Smooth muscle cell (in vitro differentiated cells): Measurements from ENCODE around the gene AFG3L2. TPM values are rescaled to one million over a fixed set of nuclear protein-coding genes. Genes with fewer than 3 reads are reported as not detected.
"Not testable (repeated sequence)": the region's sequence is repeated elsewhere in the genome, so short reads cannot be mapped to it uniquely, and the experiment has no call there.

Source experiments
- DNase-seq: peaks from one replicate; lab custom pipeline; 2025; ENCODE audit not compliant: unreplicated experiment; lab: John Stamatoyannopoulos, UW
- H2AFZ ChIP-seq: fragments of 200-600 bp; sonication (generic); 2 replicates; pipeline ENCODE4 v1.6.0; 2016; ENCODE audit warnings: antibody characterized with exemption, low read depth, mild to moderate bottlenecking
- H3F3A ChIP-seq: fragments of 200-600 bp; sonication (generic); 2 replicates; pipeline ENCODE4 v1.6.0; 2017; ENCODE audit warnings: antibody characterized with exemption, low read depth
- H3K27ac ChIP-seq: fragments of 200-600 bp; sonication (generic); 2 replicates; pipeline ENCODE4 v1.5.1; 2016; ENCODE audit warnings: low read depth, mild to moderate bottlenecking
- H3K27me3 ChIP-seq: fragments of 200-600 bp; sonication (generic); 2 replicates; pipeline ENCODE4 v1.6.1; 2016; ENCODE audit warnings: low read depth, mild to moderate bottlenecking
- H3K36me3 ChIP-seq: fragments of 200-600 bp; sonication (generic); 2 replicates; pipeline ENCODE4 v1.5.1; 2016; ENCODE audit warnings: low read depth
- H3K4me1 ChIP-seq: fragments of 200-600 bp; sonication (generic); 2 replicates; pipeline ENCODE4 v1.5.1; 2016; ENCODE audit warnings: low read depth
- H3K4me2 ChIP-seq: fragments of 200-600 bp; sonication (generic); 2 replicates; pipeline ENCODE4 v1.6.0; 2016; ENCODE audit warnings: mild to moderate bottlenecking
- H3K4me3 ChIP-seq: fragments of 200-600 bp; sonication (generic); 2 replicates; pipeline ENCODE4 v1.5.1; 2016; ENCODE audit warnings: mild to moderate bottlenecking
- H3K79me2 ChIP-seq: fragments of 200-600 bp; sonication (generic); 2 replicates; pipeline ENCODE4 v1.6.0; 2016; ENCODE audit warnings: low read depth, mild to moderate bottlenecking
- H3K9ac ChIP-seq: fragments of 200-600 bp; sonication (generic); 2 replicates; pipeline ENCODE4 v1.6.0; 2016; ENCODE audit warnings: low read depth
- H3K9me3 ChIP-seq: fragments of 200-600 bp; sonication (generic); replicated peaks from 2 replicates; pipeline ENCODE4 v1.5.1; 2016; ENCODE audit warnings: low read depth
- H4K20me1 ChIP-seq: fragments of 200-600 bp; sonication (generic); 2 replicates; pipeline ENCODE4 v1.6.0; 2016; ENCODE audit warnings: low read depth
- WGBS: methylation state at CpG from one replicate; pipeline ENCODE4 v1.1.7; 2016; ENCODE audit warnings: low lambda C conversion rate; 5-methylcytosine and 5-hydroxymethylcytosine counted together
- polyA plus RNA-seq: library from polyadenylated mRNA; unstranded; fragments of >200 nt; fragmentation: Nextera tagmentation; extraction: Ambion mirVana; gene quantifications from 2 replicates; pipeline ENCODE4 v1.2.1, GENCODE V29; 2016
- total RNA-seq: library from RNA; depleted of rRNA; stranded (reverse); fragments of >200 nt; gene quantifications from 2 replicates; pipeline ENCODE4 v1.2.3, GENCODE V29; 2014
- TF ChIP-seq, protein P1 (sequence below): fragments of 200-600 bp; sonication (generic); IDR thresholded peaks from 2 replicates; pipeline ENCODE4 v1.5.1; 2017; ENCODE audit warnings: borderline replicate concordance, mild to moderate bottlenecking, antibody characterized with exemption; ENCODE audit not compliant: insufficient read depth, poor library complexity, severe bottlenecking

AFG3L2 gene
- total and polyA plus RNA-seq, 2 experiments from 2014 or later = 21.6 to 24.3 TPM

DNA sequence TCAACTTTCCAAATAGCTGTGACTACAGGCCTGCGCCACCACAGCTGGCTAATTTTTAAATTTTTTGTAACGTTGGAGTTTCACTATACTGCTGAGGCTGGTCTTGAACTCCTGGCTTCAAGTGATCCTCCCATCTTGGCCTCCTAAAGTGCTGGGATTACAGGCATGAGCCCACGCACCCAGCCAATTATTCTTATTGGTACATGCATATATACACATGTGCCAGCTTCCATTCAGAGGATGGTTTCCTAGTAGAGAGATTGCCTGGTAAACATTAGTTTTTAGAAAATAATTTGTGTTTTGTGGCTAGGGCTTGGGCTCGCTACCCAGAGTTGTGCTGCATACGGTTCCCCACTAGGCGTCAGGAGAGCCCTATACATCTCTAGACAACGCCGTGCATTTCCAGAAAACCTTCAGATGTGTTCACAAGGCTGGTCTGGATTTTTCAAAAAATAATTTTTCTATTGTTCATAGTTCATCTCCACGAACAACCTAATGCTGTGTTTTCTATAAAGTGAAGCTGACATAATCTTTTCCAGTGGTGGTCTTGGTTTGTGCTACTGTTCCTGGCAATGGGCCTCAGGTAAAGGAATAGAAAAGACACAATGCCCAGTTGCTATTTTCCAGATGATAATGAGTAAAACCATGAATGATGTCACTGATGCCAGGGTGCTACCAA, 14.6 kb upstream of the AFG3L2 start:
- Histone ChIP-seq H2AFZ (no peak overlapping the region), H3K4me1 (no peaks in the 10 kb centered on the region), H3K27ac (no peak overlapping the region), H3K36me3 (no peaks in the 10 kb centered on the region), H3K4me3 (no peak overlapping the region), H3K9me3 (no peaks in the 10 kb centered on the region), H4K20me1 (no peaks in the 10 kb centered on the region), H3K4me2 (no peak overlapping the region), H3K79me2 (no peaks in the 10 kb centered on the region), H3F3A (no peaks in the 10 kb centered on the region), H3K27me3 (no peaks in the 10 kb centered on the region), H3K9ac (no peak overlapping the region)
- DNase-seq = no peak
- TF ChIP-seq, protein P1, sequence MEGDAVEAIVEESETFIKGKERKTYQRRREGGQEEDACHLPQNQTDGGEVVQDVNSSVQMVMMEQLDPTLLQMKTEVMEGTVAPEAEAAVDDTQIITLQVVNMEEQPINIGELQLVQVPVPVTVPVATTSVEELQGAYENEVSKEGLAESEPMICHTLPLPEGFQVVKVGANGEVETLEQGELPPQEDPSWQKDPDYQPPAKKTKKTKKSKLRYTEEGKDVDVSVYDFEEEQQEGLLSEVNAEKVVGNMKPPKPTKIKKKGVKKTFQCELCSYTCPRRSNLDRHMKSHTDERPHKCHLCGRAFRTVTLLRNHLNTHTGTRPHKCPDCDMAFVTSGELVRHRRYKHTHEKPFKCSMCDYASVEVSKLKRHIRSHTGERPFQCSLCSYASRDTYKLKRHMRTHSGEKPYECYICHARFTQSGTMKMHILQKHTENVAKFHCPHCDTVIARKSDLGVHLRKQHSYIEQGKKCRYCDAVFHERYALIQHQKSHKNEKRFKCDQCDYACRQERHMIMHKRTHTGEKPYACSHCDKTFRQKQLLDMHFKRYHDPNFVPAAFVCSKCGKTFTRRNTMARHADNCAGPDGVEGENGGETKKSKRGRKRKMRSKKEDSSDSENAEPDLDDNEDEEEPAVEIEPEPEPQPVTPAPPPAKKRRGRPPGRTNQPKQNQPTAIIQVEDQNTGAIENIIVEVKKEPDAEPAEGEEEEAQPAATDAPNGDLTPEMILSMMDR = peak; percentile 94
- WGBS = 16% methylated on average over 9 of the region's 9 CpGs

DNA sequence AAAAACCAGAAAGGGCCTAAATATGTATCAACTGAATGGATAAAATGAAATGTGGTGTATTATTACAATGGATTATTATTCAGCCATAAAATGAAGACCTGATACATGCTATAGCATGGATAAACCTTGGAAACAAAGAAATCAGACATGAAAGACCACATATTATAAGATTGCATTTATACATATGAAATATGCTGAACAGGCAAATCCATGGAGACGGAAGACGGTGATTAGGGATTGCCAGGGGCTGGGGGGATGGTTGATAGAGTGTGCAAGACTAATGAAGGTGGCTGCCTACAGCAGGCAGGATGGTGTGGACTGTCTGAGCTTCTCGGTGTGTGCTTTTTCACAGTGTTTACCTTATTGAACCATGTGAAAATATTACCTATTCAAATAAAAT, 11.4 kb upstream of the AFG3L2 start:
- Histone ChIP-seq H3K4me1 (no peaks in the 10 kb centered on the region), H3K9me3 (no peaks in the 10 kb centered on the region), H4K20me1 (no peaks in the 10 kb centered on the region), H3F3A (no peaks in the 10 kb centered on the region), H3K27me3 (no peaks in the 10 kb centered on the region), H3K36me3 (no peaks in the 10 kb centered on the region), H2AFZ (no peak overlapping the region), H3K9ac (no peak overlapping the region), H3K27ac (no peak overlapping the region), H3K4me3 (no peak overlapping the region), H3K4me2 (no peak overlapping the region), H3K79me2 (no peaks in the 10 kb centered on the region)
- WGBS = 94% methylated on average over 3 of the region's 3 CpGs
- DNase-seq = no peak
- TF ChIP-seq, protein P1 = no peak

DNA sequence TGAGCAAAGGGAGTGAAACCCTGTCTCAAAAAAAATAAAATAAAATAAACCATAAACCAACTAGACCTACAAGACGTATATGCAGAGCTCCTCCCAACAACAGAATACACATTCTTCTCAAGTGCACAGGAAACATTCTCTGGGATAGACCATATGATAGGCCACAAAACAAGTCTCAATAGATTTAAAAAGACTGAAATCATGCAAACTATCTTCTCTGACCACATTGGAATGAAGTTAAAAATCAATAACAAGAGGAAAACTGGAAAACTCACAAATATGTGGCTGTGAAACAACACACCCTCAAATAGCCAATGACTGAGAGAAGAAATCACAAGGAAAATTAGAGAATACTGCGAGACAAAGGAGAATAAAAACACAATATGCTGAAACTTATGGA, 7.2 kb upstream of the AFG3L2 start:
- WGBS = 91% methylated on average over 2 of the region's 2 CpGs
- H3K9ac ChIP-seq = no peak overlapping the region
- no peaks in the 10 kb centered on the region for H4K20me1 ChIP-seq
- H3K9me3 ChIP-seq = no peaks in the 10 kb centered on the region
- TF ChIP-seq, protein P1 = no peak
- no peak overlapping the region for H3K4me3 ChIP-seq
- no peak overlapping the region for H2AFZ ChIP-seq
- no peaks in the 10 kb centered on the region for H3F3A ChIP-seq
- no peak for DNase-seq
- no peaks in the 10 kb centered on the region for H3K36me3 ChIP-seq
- no peak overlapping the region for H3K27ac ChIP-seq
- H3K4me1 ChIP-seq = no peaks in the 10 kb centered on the region
- H3K4me2 ChIP-seq = no peak overlapping the region
- no peaks in the 10 kb centered on the region for H3K27me3 ChIP-seq
- H3K79me2 ChIP-seq = no peaks in the 10 kb centered on the region

DNA sequence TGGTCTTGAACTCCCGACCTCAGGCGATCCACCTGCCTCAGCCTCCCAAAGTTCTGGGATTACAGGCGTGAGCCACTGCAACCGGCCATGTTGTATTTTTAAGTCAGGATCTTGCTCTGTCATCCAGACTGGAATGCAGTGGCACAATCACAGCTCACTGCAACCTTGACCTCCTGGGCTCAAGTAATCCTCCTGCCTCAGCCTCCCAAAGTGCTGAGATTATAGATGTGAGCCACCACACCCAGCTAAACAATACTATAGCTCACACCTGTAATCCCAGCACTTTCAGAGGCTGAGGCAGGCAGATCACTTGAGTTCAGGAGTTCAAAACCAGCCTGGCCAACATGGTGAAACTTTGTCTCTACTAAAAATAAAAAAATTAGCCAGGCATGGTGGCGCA, 6.7 kb upstream of the AFG3L2 start:
- WGBS = 100% methylated on average over 5 of the region's 5 CpGs
- not testable (repeated sequence) for H4K20me1 ChIP-seq, H3K79me2 ChIP-seq, H3F3A ChIP-seq, H3K36me3 ChIP-seq, H3K4me2 ChIP-seq, H3K4me1 ChIP-seq, H3K4me3 ChIP-seq, H3K27ac ChIP-seq, H3K27me3 ChIP-seq, H3K9me3 ChIP-seq, H2AFZ ChIP-seq, H3K9ac ChIP-seq, DNase-seq

DNA sequence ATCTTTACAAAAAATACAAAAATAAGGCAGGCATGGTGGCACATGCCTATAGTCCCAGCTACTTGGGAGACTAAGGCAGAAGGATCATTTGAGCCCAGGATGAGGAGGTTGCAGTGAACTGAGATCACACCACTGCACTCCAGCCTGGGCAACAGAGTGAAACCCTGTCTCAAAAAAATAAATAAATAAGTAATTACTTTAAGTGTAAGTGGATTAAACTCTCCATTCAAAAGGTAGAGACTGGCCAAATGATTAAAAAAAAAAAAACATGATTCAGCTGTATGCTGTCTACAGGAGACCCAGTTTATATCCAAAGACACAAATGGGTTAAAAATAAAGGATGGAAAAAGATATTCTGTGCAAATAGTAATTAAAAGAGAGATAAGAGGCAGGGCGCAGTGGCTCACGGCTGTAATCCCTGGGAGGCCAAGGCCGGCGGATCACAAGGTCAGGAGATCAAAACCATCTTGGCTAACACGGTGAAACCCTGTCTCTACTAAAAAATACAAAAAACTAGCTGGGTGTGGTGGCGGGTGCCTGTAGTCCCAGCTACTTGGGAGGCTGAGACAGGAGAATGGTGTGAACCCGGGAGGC, 5.3 kb upstream of the AFG3L2 start:
- H3K27ac ChIP-seq, H3F3A ChIP-seq, H3K9me3 ChIP-seq, H3K4me1 ChIP-seq, H4K20me1 ChIP-seq, H3K79me2 ChIP-seq, H3K4me3 ChIP-seq, DNase-seq, H3K36me3 ChIP-seq, H2AFZ ChIP-seq, H3K9ac ChIP-seq, H3K27me3 ChIP-seq, H3K4me2 ChIP-seq: not testable (repeated sequence)
- 95% methylated on average over 7 of the region's 7 CpGs for WGBS

DNA sequence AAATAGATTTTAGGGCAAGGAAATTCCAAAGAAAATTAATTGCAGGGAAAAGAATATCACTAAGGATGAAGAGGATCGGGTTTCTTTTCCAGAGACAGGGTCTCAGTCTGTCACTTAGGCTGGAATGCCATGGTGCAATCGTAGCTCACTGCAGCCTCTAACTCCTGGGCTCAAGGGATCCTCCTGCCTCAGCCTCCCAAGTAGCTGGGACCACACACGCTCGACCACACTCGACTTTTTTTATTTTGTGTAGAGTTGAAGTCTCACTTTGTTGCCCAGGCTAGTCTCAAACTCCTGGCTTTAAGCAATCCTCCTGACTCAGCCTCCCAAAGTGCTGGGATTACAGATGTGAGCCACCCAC, 1.2 kb upstream of the AFG3L2 start:
- H3K4me2 ChIP-seq = peak overlapping the region; percentile 86
- peak overlapping the region; percentile 91 for H2AFZ ChIP-seq
- peak overlapping the region; percentile 89 for H3K27ac ChIP-seq
- peak overlapping the region; percentile 79 for H3K9ac ChIP-seq
- peaks cover 34% of the 10 kb centered on the region for H3K79me2 ChIP-seq
- H4K20me1 ChIP-seq = peaks cover 34% of the 10 kb centered on the region
- H3K9me3 ChIP-seq, DNase-seq, H3F3A ChIP-seq, H3K27me3 ChIP-seq, H3K4me1 ChIP-seq, H3K36me3 ChIP-seq: not testable (repeated sequence)
- peak overlapping the region; percentile 51 for H3K4me3 ChIP-seq
- WGBS = 59% methylated on average over 5 of the region's 5 CpGs
